Activated T-cell treated with anti-CD3 and anti-CD28 coated beads, Interleukin-2, amount 50 U/mL, for 1 hour (primary cell): ENCODE measurements around the gene COBLL1.
"Not testable (repeated sequence)": the region's sequence is repeated elsewhere in the genome, so short reads cannot be mapped to it uniquely, and the experiment has no call there.

Source experiments
- DNase-seq: peaks from one replicate; pipeline ENCODE4 v3.0.0-alpha.2; 2020

COBLL1 gene

GRCh38 chr2:164785457-164785856 is 56.2 kb downstream of the COBLL1 start:
- no peak for DNase-seq

- no peak for DNase-seq
Measured at GRCh38 chr2:164784376-164784775, 57.2 kb downstream of the COBLL1 start.

- DNase-seq: no peak
Measured at GRCh38 chr2:164782323-164782722, 59.3 kb downstream of the COBLL1 start.

- no peak for DNase-seq
Measured at GRCh38 chr2:164781394-164781793, 60.2 kb downstream of the COBLL1 start.

- DNase-seq: no peak
Measured at GRCh38 chr2:164780611-164781178, 60.9 kb downstream of the COBLL1 start.

DNA sequence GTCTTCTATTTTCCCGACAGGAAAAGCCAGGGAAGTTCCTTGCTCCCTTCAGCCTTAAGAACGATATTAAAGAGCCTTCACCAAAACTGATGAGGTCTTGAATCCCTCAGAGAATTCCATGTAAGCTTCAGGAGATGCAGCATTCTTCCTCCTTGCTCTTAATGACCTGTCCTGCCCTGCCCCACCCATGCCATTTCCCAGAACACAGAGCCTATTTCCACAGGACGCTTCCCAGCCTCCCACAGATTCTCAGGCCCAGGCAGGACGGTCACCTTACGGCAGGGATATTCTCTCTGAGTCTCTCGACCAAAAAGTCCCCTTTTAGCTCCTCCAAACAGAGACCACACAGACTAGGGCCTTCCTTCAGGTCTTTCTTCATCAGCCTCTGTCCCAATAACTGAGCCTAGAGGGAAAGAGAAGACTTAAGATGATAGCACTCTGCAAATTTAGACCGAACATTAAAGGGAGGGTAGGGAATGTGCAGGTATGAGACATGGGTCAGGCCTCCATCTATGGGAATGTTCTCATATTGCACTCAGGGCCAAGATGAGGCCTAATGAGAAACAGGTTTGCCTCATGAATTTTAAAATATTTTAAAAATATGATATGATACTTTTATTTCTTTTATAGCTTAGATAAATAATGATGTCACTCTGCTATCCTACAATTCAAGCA is 62.1 kb downstream of the COBLL1 start:
- DNase-seq: no peak

GRCh38 chr2:164778723-164779122 is 62.9 kb downstream of the COBLL1 start:
- DNase-seq: no peak

- DNase-seq: no peak
Measured at GRCh38 chr2:164777847-164778461, 63.7 kb downstream of the COBLL1 start.

- no peak for DNase-seq
Measured at GRCh38 chr2:164773635-164774034, 68.0 kb downstream of the COBLL1 start.

DNA sequence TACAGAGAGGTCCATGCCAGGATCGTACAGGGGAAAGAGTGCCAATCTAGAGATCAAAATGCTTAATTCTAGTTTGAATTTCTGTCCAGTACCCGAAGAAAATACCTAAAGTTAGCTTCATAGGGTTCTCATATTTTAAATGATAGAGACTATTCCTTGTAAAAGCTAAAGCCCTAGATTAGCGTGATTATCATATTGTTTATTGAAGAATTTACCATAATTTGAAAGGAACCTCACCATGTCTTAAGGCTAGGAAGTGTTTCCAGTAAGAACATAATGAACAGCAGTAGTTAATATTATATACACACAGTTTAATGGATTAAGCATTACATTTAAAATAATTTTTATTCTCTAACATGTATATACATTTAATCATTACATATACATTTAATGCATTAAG is 68.5 kb downstream of the COBLL1 start:
- DNase-seq: no peak

DNA sequence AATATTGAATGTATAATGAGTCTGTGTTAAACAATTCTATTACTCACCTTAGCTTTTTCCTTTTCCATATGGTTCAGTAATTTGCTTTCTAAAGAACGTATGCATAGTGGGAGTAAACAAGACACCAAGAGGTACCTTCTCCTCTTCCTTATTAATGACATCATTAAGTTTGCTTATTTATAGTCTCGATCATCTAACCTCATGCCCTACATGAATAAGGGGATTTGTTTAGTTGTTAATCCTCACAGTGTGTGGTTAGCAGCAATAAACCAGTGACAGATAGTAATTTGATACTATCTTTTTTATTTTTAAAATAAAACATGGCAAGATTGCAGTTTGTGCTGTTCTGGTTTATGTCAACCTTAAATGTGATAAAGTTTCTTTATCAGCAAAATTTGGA is 69.7 kb downstream of the COBLL1 start:
- DNase-seq: no peak

GRCh38 chr2:164770421-164770916 is 71.2 kb downstream of the COBLL1 start:
- DNase-seq: no peak

- no peak for DNase-seq
Measured at GRCh38 chr2:164766954-164767320, 74.7 kb downstream of the COBLL1 start.

DNA sequence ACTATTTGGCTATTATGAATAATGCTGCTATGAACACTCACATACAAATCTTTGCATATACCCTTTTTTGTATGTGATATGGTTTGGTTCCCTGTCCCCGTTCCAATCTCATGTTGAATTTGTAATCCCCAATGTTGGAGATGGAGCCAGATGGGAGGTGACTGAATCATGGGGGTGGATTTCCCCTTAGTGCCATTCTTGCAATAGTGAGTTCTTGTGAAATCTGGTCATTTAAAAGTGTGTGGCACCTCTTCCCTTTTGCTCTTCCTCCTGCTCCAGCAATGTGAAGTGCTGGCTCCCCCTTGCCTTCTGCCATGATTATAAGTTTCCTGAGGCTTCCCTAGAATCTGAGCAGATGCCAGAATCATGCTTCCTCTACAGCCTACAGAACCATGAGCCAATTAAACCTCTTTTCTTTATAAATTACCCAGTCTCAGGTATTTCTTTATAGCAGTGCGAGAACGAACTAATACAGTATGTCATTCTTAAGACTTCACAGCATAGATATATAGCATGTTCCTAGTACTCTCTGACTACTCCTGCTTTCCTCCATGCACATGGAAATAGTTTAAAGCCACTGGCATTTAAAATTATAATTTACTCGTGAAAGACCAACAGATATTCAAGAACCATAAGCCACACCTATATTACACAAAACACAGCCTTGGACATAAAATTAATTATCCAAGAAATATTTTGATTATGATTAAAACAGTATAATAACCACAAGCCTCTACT is 75.2 kb downstream of the COBLL1 start:
- DNase-seq: no peak

- no peak for DNase-seq
Measured at GRCh38 chr2:164764996-164765395, 76.6 kb downstream of the COBLL1 start.

DNA sequence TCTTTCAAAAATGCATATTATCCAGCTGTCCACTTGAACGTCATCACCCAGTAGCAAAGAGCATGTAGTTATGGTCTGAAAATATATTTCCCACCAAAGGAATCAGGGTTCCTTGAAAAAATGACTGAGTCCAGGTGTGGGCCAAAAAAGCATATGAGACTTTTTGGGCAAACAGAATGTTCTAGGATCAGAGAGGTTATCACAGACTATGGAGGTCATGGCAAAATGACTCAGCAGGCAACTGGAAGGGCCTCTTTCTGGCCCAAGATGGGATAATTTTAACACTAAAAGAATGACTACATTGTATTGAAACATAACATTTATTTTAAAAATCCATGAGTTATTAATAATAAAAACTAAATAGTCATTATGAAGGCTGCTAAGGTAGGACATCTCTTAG is 77.1 kb downstream of the COBLL1 start:
- no peak for DNase-seq

- no peak for DNase-seq
Measured at GRCh38 chr2:164763431-164763830, 78.2 kb downstream of the COBLL1 start.

GRCh38 chr2:164761737-164762460 is 79.7 kb downstream of the COBLL1 start:
- no peak for DNase-seq

- not testable (repeated sequence) for DNase-seq
Measured at GRCh38 chr2:164761201-164761600, 80.4 kb downstream of the COBLL1 start.

DNA sequence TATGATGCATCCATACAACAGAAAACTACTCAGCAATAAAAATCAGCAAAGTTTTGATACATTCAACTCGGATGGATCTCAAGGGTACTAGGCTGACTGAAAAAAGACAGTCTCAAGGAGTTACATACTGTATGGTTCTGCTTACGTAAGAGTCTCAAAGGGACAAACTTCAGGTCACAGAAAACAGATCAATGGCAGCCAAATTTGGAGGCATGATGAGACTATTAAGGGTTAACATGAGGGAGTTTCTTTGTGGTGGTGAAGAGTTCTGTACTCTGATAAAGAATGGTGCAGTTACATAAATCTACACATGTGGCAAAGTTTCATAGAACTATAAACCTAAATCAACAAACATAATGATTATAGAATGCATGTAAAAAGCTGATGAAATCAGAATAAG is 81.4 kb downstream of the COBLL1 start:
- no peak for DNase-seq

DNA sequence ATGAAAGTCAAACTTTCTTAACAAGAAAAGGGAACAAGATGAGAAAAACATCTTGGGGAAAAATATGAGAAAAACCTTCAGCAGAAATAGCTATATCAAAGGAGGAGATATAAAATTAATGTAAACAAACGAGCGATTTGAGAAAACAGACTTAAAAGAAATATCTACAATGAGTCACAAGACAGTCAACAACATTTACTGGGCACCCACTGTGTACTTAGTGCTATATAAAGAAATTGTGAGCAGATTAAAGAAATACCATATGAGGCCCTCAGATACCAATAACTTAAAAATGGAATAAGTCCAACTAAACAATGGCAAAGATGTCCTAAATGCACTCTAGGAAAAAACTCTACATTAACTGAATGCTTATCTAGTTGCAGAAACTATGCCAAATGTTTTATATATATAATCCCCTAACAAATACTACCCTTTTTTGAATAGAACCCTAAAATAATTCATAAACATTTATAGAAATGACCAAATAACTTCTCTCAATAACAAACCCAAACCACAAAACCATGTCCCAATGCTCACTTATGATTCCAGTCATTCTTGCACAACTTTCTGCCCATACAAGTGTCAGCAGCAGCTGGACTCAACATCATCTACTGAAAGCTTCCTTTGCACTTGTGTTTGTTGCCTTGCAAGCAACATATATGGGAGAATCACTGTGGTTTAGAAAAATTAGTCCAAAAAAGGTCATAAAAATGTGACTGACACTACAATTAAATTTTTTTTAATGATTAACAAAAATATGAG is 83.5 kb downstream of the COBLL1 start:
- DNase-seq: no peak

GRCh38 chr2:164756773-164757172 is 84.8 kb downstream of the COBLL1 start:
- DNase-seq: no peak
